Left ventricle myocardium superior (tissue), 1 donor: ENCODE measurements around the gene PAPPA2. TPM values are rescaled to one million over a fixed set of nuclear protein-coding genes. Genes with fewer than 3 reads are reported as not detected.

Experiments
- ATAC-seq: fragments of 200-7000 bp; cut with Tn5 transposase; one replicate; pipeline ENCODE4 v1.9.1; 2020; ENCODE audit warnings: mild to moderate bottlenecking, moderate library complexity
- DNase-seq: peaks from one replicate; pipeline ENCODE4 v3.0.0-alpha.2; 2020
- intact Hi-C: fragments of 100-400 bp; cut with micrococcal nuclease; formaldehyde crosslinking; loops from one replicate; pipeline ENCODE4 v1.11.0; 2022
- total RNA-seq: library from RNA; stranded (reverse); fragmentation: NEBNext Ultra II Directional; extraction: Animal tissue kit (Norgen Biotek cat#: 25700); gene quantifications from one replicate; pipeline ENCODE4 v1.2.1, GENCODE V29; 2021
- donor health status: DM: no; HTN: yes; CAD: no; lungs with severe emphysema.

PAPPA2 gene
- total RNA-seq, 1 donor from 2014 or later: 0.45 TPM

DNA sequence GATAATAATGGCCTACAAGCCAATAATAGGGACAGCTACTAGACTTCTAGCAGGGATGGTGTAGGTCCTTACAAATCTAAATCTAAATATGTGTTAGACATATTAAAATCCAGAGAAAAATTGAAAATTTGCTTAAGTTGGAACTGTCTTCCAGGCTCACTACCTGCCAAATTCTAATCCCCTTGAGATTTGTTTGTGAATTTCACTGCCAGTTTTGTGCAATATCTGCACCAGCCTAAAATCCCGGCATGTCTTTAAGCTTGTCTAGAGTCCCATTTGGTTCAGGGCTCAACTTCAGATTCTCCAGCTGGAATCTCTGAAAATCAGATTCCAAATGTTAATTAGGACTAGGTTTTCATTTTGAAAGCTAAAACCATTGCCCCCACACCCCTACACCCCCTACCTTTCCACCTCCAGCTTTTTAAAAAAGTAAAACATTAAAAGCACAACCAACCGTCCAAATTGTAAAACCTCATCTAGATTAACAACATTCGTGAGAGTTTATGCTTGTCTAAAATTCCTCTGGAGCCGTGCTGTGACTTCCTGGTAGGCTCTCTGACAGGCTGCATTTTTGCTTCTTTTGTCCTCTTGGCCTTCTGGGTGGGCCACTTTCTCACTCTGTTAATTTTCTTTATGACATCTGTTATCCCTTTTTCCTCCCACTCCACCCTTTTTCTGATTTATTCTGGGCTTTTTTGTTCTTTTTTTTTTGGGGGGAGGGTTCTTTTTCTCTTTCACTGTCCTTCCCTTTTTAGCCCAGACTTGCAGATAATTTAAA lies 348.7 kb downstream of the PAPPA2 start:
- DNase-seq: no peak
- intact Hi-C loops: no loop called here
- ATAC-seq: no peak

DNA sequence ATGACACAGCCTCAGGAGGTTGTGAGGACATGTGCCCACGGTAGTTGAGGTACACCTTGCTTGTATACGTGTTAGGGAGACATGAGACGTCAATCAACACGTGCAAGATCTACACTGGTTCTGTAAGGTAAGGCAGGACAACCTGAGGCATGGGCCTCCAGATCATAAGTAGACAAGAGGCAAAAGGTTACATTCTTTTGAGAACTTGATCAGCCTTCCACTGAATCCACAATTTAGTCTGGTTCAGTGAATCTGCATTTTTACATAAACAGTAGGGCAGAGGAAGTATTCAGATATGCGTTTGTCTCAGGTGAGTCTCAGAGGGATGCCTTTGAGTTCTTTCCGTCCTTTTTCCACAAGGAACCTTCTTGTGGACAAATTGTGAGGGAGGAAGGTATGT lies 352.6 kb downstream of the PAPPA2 start:
- DNase-seq: no peak
- no peak for ATAC-seq
- intact Hi-C loops: no loop called here

- no peak for DNase-seq
- ATAC-seq: no peak
- intact Hi-C loops: no loop called here
Observed at GRCh38 chr1:176816232-176816631, 353.3 kb downstream of the PAPPA2 start.

GRCh38 chr1:176820391-176821031 lies 357.5 kb downstream of the PAPPA2 start:
- intact Hi-C loops: no loop called here
- no peak for ATAC-seq
- DNase-seq: no peak

DNA sequence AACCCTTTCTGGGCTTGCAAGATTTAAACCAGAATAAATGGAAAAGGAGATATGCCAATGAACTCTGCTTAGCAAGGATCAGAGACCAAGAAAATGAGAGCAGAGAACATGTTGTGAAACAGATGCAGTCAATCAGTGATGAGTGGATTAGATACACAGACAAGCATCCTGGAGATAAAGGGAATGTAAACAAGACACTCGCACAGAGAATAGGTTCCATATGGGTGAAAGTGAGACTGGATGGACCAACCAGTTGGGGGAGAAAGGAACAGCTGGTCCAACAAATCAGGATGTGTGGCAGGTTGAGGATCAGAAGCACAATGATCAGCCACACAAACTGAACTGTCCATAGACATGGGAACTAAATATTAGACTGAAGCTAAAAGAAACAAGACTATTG lies 363.3 kb downstream of the PAPPA2 start:
- intact Hi-C loops: no loop called here
- DNase-seq (no peak), ATAC-seq (no peak)

DNA sequence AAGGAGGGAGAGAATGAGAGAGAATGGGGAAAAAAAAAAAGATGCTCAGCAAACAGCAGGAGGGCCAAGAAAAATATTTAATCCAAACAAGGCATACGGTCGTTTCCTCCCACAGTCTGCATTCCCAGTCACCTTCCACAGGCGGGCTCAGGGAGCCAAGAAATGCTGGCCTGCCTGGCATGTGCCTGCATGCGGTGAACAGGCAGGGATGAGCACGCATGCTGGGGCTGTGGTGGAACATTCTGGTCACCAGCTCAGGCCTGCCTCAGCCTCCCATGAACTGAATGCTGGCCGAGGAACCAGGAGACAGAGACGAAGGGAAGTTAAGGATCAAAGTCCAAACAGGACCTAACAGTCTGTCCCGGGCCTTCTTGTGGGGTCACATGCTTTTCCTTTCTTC lies 366.3 kb downstream of the PAPPA2 start:
- DNase-seq: no peak
- no peak for ATAC-seq
- intact Hi-C loops: no loop called here

- no peak for ATAC-seq
Observed at GRCh38 chr1:176831150-176831549, 368.2 kb downstream of the PAPPA2 start.

GRCh38 chr1:176837708-176838107 lies 374.7 kb downstream of the PAPPA2 start:
- intact Hi-C loops: no loop called here
- no peak for DNase-seq
- ATAC-seq: no peak

More at GRCh38 chr1:176831150-176831549, 368.2 kb downstream of the PAPPA2 start:
- no peak for DNase-seq
- intact Hi-C loops: no loop called here

GRCh38 chr1:176838276-176838995 lies 375.5 kb downstream of the PAPPA2 start:
- intact Hi-C loops: no loop called here
- ATAC-seq (no peak), DNase-seq (no peak)

DNA sequence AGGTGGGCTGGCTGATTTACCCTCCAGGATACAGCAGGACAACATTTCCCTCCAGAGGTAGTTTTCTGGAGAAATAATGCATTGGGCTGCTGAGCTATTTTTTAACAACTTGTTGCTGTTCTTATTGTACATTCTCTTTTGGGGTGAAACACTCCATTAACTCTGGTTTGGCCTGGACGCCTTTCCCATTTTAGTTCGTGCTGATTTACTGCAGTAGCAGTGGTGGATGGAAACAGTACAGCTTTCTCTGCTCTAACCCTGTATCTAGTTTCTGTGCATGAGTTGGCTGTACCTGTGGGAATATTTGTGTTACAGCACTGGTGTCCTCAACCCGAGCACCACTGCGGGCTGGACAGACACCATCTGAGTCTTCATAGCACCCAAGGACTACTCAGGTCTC lies 376.2 kb downstream of the PAPPA2 start:
- ATAC-seq: no peak
- intact Hi-C loops: no loop called here
- DNase-seq: no peak

DNA sequence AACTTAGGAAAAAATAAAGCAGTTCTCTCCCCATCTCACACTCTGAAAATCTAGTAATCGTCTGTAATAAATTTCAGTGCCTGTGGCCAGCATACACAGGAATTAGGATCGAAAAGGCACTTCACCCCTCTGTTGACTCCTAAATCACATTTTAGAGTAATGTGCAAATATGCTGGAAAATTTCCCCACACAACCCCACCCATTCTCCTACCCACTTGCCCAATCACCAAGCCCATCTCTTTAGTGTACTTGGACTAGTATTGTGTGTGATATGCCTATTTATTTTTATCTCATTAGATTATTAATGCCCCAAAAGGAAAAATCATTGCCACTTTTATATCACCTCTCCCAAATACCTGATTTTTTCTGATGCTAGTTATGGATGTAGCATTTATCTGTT lies 378.3 kb downstream of the PAPPA2 start:
- intact Hi-C loops: loop anchor here (5.0 to 10.0 kb wide), 3 partner anchors 146 to 466 kb away; no protein-coding TSS in a partner anchor
- no peak for DNase-seq
- ATAC-seq: no peak

- DNase-seq: peak; percentile 39
- ATAC-seq: peak; percentile 55
- intact Hi-C loops: loop anchor here (5.0 to 10.0 kb wide), 3 partner anchors 149 to 469 kb away; no protein-coding TSS in a partner anchor
Observed at GRCh38 chr1:176843352-176844297, 380.6 kb downstream of the PAPPA2 start.

GRCh38 chr1:176847052-176847451 lies 384.1 kb downstream of the PAPPA2 start:
- ATAC-seq (peak; percentile 97), DNase-seq (peak; percentile 40)
- intact Hi-C loops: loop anchor here (10.0 kb wide), 2 partner anchors 152 to 472 kb away; no protein-coding TSS in a partner anchor

DNA sequence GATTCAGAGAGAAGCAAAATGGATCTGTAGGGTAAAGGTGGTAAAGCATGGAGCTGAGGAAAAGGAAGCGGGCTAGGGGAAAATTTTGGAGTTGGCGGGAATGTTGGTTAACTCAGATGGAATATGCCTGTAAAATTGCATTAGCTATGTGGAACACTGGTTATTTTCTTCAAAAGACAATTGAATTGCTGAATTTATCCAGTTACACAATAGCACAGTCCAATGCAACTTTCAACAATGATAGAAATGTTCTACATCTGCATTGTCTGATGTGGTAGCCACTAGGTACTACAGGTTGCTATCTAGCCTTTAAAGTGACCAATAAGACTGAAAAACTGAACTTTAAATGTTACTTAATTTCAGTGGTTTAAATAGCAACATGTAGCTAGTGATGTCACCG lies 386.3 kb downstream of the PAPPA2 start:
- ATAC-seq (no peak), DNase-seq (no peak)
- intact Hi-C loops: loop anchor here (10.0 kb wide), 2 partner anchors 154 to 474 kb away; no protein-coding TSS in a partner anchor

DNA sequence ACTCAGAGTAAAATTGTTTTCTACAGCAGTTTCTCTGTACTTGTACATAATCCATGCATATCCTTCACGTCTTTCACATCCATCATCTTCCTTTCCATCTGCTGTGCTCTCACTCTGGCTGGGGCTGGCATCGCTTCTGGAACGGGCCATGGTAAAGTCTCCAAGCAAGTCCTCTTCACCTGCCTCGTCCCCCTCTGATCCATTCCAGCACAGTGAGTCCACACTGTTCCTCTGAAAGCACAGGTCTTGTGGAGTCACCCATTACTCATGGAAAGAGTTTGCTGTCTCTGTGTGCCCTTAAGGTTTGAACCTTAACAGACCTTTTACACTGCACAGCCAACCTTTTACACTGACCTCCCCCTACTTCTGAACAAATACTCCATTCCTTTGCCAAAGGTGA lies 387.9 kb downstream of the PAPPA2 start:
- intact Hi-C loops: no loop called here

GRCh38 chr1:176852124-176852523 lies 389.1 kb downstream of the PAPPA2 start:
- ATAC-seq: no peak
- intact Hi-C loops: no loop called here
- DNase-seq: no peak

More for the DNA sequence above, 387.9 kb downstream of the PAPPA2 start:
- ATAC-seq (no peak), DNase-seq (no peak)

DNA sequence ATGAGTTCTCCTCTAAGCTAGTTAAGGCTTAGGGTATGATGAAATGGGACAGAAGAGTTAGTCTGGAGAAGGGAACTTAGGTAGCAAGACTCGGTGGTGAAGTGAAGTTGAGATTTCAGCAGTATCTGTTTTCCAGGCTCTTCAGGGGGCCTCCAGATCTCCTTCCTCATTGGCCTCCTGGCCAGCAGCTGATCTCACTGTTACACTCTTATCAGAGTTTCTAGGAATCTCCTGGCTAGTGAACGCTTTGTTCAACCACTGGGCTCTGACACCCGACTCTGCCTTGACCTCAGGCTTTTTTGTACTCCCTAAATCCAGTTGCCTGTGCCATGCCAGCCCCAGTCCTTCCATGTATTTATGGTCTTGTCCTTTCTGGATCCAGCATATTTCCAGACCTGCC lies 390.5 kb downstream of the PAPPA2 start:
- no peak for DNase-seq
- peak; percentile 91 for ATAC-seq
- intact Hi-C loops: no loop called here

- DNase-seq (no peak), ATAC-seq (peak; percentile 9)
- intact Hi-C loops: no loop called here
Observed at GRCh38 chr1:176854121-176854520, 391.1 kb downstream of the PAPPA2 start.
